Kidney glomerular epithelial cell (primary cell): ENCODE data around the gene RAB22A.
"Not testable (repeated sequence)": the region's sequence is repeated elsewhere in the genome, so short reads cannot be mapped to it uniquely, and the experiment has no call there.

Experiments used
- DNase-seq: peaks from one replicate; lab custom pipeline; 2025; lab: John Stamatoyannopoulos, UW

The RAB22A gene

DNA sequence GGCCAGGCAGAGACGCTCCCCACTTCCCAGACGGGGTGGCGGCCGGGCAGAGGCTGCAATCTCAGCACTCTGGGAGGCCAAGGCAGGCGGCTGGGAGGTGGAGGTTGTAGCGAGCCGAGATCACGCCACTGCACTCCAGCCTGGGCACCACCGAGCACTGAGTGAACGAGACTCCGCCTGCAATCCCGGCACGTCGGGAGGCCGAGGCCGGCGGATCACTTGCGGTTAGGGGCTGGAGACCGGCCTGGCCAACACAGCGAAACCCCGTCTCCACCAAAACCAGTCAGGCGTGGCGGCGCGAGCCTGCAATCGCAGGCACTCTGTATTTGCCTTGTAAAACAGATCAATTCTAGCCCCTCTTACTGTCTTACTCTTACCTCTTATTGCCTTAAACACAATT lies 105.3 kb downstream of the RAB22A start:
- not testable (repeated sequence) for DNase-seq

GRCh38 chr20:58416057-58416456 lies 106.5 kb downstream of the RAB22A start:
- no peak for DNase-seq

DNA sequence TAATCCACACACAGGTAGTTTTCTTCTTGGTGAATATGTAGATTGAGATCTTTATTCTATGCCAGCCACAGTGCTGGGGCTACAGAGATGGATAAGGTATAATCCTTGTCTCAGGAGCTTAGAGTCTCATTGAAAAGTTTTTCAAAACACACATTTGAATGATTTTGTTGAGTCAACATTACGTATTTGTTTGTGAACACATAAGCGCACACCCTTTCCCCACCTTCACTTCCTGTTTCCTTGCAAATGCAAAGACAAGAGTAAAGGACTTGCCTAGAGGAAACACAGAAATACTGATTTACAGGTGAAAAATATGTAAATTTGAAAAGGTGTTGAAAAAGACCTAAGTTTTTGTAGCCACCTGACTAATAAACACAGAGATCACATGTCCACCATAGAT lies 107.3 kb downstream of the RAB22A start:
- DNase-seq = no peak
